RWPE1 (cell line): ENCODE results near the gene CAV3.

Source experiments
- CTCF ChIA-PET: fragments of 350-600 bp; sonication (Branson Sonifier 250); formaldehyde crosslinking; extraction: SDS; loops from one replicate; lab custom pipeline; 2021; lab: Yijun Ruan, JAX
- POLR2A ChIA-PET: fragments of 400-600 bp; formaldehyde crosslinking; extraction: SDS; loops from one replicate; lab custom pipeline; 2020; ENCODE audit warnings: antibody characterized with exemption; ENCODE audit not compliant: low non-redundant PET; lab: Yijun Ruan, JAX
- DNase-seq: peaks from one replicate; pipeline ENCODE4 v3.0.0; 2012; ENCODE audit warnings: low spot score
- H3K27ac ChIP-seq: fragments of 450-650 bp; 2 replicates; pipeline ENCODE4 v1.5.1; 2017
- TF ChIP-seq, protein P1 (sequence below): fragments of 450-650 bp; conservative IDR thresholded peaks from 2 replicates; pipeline ENCODE4 v1.5.1; 2017; ENCODE audit warnings: low read depth, mild to moderate bottlenecking

CAV3 gene

GRCh38 chr3:8741581-8742261 lies 8.1 kb downstream of the CAV3 start:
- H3K27ac ChIP-seq: peak overlapping the region; percentile 90
- TF ChIP-seq, protein P1, sequence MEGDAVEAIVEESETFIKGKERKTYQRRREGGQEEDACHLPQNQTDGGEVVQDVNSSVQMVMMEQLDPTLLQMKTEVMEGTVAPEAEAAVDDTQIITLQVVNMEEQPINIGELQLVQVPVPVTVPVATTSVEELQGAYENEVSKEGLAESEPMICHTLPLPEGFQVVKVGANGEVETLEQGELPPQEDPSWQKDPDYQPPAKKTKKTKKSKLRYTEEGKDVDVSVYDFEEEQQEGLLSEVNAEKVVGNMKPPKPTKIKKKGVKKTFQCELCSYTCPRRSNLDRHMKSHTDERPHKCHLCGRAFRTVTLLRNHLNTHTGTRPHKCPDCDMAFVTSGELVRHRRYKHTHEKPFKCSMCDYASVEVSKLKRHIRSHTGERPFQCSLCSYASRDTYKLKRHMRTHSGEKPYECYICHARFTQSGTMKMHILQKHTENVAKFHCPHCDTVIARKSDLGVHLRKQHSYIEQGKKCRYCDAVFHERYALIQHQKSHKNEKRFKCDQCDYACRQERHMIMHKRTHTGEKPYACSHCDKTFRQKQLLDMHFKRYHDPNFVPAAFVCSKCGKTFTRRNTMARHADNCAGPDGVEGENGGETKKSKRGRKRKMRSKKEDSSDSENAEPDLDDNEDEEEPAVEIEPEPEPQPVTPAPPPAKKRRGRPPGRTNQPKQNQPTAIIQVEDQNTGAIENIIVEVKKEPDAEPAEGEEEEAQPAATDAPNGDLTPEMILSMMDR: no peak
- peak; percentile 84 for DNase-seq
- CTCF ChIA-PET: interaction anchor here (0.7 kb wide), 1 partner anchor 246 kb away, joined by 4 read pairs; no protein-coding TSS in a partner anchor
- POLR2A ChIA-PET: no interaction called here

DNA sequence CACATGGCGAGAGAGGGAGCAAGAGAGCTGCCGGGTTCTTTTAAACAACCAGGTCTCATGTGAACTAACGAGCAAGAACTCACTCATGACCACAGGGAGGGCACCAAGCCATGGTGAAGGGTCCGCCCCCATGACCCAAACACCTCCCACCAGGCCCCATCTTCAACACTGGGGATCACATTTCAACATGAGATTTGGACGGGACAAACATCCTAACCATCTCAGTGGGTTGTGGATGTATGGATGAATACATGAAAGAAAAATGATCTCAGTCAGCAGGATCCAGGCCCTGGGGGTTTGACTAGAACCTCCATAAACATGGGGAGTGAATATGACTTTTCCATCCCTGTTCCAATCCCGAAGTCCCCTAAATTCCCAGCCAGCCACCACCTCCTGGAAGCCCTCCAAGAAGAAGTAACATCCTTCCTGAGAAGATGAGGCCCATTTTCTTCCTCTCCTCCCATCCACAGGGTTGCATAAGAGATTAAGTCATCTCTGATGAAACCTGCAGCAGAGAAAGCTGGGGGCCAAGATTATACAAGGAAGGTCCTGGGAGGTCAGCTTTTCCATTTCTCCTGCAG lies 9.5 kb downstream of the CAV3 start:
- CTCF ChIA-PET: no interaction called here
- H3K27ac ChIP-seq: peak overlapping the region; percentile 82
- POLR2A ChIA-PET: no interaction called here
- peak; percentile 19 for DNase-seq
- TF ChIP-seq, protein P1: no peak

- POLR2A ChIA-PET: no interaction called here
- TF ChIP-seq, protein P1: no peak
- H3K27ac ChIP-seq: peak overlapping the region; percentile 82
- DNase-seq: no peak
- CTCF ChIA-PET: no interaction called here
These were observed 10.3 kb downstream of the CAV3 start for GRCh38 chr3:8743911-8744310.

GRCh38 chr3:8745619-8746370 lies 12.2 kb downstream of the CAV3 start:
- CTCF ChIA-PET: interaction anchor here (0.9 kb wide), 1 partner anchor 24 kb away, joined by 6 read pairs; the partner anchor contains the start of gene OXTR
- no peak for DNase-seq
- TF ChIP-seq, protein P1: no peak
- H3K27ac ChIP-seq: no peak overlapping the region; the same call in 1 of the 2 replicates
- POLR2A ChIA-PET: no interaction called here

GRCh38 chr3:8746780-8747345 lies 13.3 kb downstream of the CAV3 start:
- ChIA-PET CTCF (no interaction called here), POLR2A (no interaction called here)
- TF ChIP-seq, protein P1: no peak
- DNase-seq: no peak
- no peak overlapping the region for H3K27ac ChIP-seq

GRCh38 chr3:8749316-8749715 lies 15.7 kb downstream of the CAV3 start:
- CTCF ChIA-PET: no interaction called here
- POLR2A ChIA-PET: no interaction called here
- TF ChIP-seq, protein P1: no peak
- no peak overlapping the region for H3K27ac ChIP-seq
- no peak for DNase-seq
